ENCODE data around the gene ANKS4B. TPM values are rescaled to one million over a fixed set of nuclear protein-coding genes. Genes with fewer than 3 reads are reported as not detected.
"Not testable (repeated sequence)": the region's sequence is repeated elsewhere in the genome, so short reads cannot be mapped to it uniquely, and the experiment has no call there.

Gene ANKS4B
- total RNA-seq, 4 donors from 2014 or later, result 0.20 TPM; not detected in 3

DNA sequence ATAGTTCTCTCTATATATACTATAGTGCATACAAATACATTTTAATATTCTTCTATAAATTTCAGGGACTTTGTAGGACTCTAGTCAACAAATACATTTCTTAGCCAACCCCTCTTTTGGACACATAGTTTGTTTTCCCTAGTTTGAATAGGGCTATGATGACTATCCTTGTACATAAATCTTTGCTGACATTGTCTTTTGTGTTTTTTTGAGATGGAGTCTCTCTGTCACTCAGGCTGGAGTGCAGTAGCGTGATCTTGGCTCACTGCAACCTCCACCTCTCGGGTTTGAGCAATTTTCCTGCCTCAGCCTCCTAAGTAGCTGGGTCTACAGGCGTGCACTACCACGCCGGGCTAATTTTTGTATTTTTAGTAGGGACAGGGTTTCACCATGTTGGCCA is 3.3 kb downstream of the ANKS4B start:
- TF ChIP-seq, protein P1, sequence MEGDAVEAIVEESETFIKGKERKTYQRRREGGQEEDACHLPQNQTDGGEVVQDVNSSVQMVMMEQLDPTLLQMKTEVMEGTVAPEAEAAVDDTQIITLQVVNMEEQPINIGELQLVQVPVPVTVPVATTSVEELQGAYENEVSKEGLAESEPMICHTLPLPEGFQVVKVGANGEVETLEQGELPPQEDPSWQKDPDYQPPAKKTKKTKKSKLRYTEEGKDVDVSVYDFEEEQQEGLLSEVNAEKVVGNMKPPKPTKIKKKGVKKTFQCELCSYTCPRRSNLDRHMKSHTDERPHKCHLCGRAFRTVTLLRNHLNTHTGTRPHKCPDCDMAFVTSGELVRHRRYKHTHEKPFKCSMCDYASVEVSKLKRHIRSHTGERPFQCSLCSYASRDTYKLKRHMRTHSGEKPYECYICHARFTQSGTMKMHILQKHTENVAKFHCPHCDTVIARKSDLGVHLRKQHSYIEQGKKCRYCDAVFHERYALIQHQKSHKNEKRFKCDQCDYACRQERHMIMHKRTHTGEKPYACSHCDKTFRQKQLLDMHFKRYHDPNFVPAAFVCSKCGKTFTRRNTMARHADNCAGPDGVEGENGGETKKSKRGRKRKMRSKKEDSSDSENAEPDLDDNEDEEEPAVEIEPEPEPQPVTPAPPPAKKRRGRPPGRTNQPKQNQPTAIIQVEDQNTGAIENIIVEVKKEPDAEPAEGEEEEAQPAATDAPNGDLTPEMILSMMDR (IDR thresholded peaks at IDR 0.05), result no peak
- no peak for TF ChIP-seq POLR2A (IDR thresholded peaks at IDR 0.05)
- no peak for TF ChIP-seq EP300 (IDR thresholded peaks at IDR 0.05)
- no peaks in the 10 kb centered on the region for H3K9me3 ChIP-seq
- no peak for DNase-seq (ENCODE audit: low spot score in 2 of 2)
- no peak overlapping the region for H3K27ac ChIP-seq
- H3K36me3 ChIP-seq, result no peaks in the 10 kb centered on the region
- H3K27me3 ChIP-seq, result no peaks in the 10 kb centered on the region
- H3K4me3 ChIP-seq, result no peak overlapping the region
- H3K4me1 ChIP-seq, result no peaks in the 10 kb centered on the region
- WGBS, 2 donors, result 79 to 82% methylated on average over 5 of the region's 5 CpGs

GRCh38 chr16:21239646-21240045 is 6.1 kb downstream of the ANKS4B start:
- no peak overlapping the region for H3K4me3 ChIP-seq
- WGBS, 2 donors, result 85 to 87% methylated on average over 4 of the region's 4 CpGs
- H3K9me3 ChIP-seq, result no peaks in the 10 kb centered on the region
- TF ChIP-seq EP300 (IDR thresholded peaks at IDR 0.05) (no peak), POLR2A (IDR thresholded peaks at IDR 0.05) (no peak)
- TF ChIP-seq, protein P1 (IDR thresholded peaks at IDR 0.05), result no peak
- no peaks in the 10 kb centered on the region for H3K36me3 ChIP-seq
- peaks cover 0 to under 1% (median 0%) of the 10 kb centered on the region in 4 donors for H3K4me1 ChIP-seq
- no peaks in the 10 kb centered on the region for H3K27me3 ChIP-seq
- no peak overlapping the region for H3K27ac ChIP-seq
- no peak for DNase-seq (ENCODE audit: low spot score in 2 of 2)

DNA sequence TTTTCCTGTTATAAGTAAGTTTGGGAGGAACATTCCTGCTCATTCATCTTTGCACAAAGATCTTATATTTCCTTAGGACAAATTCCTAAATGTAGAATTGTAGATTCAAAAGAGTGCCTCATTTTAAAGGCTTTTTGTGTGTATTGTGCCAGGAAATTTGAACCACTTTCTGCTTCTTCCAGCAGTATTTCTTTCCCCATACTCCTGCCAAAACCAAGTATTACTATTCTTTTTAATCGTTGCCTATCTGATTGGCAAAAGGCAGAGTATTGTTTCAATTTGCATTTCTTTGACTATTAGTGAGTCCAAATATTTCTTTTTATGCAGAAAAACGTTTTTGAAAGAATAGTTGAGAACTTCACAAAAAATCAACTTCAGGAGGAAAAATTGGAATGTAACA is 9.3 kb downstream of the ANKS4B start:
- no peak overlapping the region for H3K27ac ChIP-seq
- 20 to 21% methylated on average over 2 of the region's 2 CpGs for WGBS, 2 donors
- H3K36me3 ChIP-seq, result no peaks in the 10 kb centered on the region
- H3K4me3 ChIP-seq, result no peak overlapping the region
- TF ChIP-seq, protein P1 (IDR thresholded peaks at IDR 0.05), result no peak
- TF ChIP-seq EP300 (IDR thresholded peaks at IDR 0.05) (no peak), POLR2A (IDR thresholded peaks at IDR 0.05) (no peak)
- DNase-seq (ENCODE audit: low spot score in 2 of 2), result no peak
- H3K9me3 ChIP-seq, result no peaks in the 10 kb centered on the region
- peaks cover 0 to 5% (median 0%) of the 10 kb centered on the region in 4 donors for H3K4me1 ChIP-seq
- H3K27me3 ChIP-seq, result no peaks in the 10 kb centered on the region

GRCh38 chr16:21244518-21245215 is 11.2 kb downstream of the ANKS4B start:
- no peaks in the 10 kb centered on the region for H3K9me3 ChIP-seq
- 43 to 45% methylated on average over 7 of the region's 7 CpGs for WGBS, 2 donors
- H3K27me3 ChIP-seq, result no peaks in the 10 kb centered on the region
- no peak overlapping the region for H3K4me3 ChIP-seq
- no peak overlapping the region for H3K27ac ChIP-seq
- no peak for DNase-seq (ENCODE audit: low spot score in 2 of 2)
- H3K4me1 ChIP-seq, result peaks cover 0 to 5% (median 0%) of the 10 kb centered on the region in 4 donors
- TF ChIP-seq, protein P1 (IDR thresholded peaks at IDR 0.05), result no peak
- TF ChIP-seq POLR2A (IDR thresholded peaks at IDR 0.05) (no peak), EP300 (IDR thresholded peaks at IDR 0.05) (no peak)
- H3K36me3 ChIP-seq, result no peaks in the 10 kb centered on the region

DNA sequence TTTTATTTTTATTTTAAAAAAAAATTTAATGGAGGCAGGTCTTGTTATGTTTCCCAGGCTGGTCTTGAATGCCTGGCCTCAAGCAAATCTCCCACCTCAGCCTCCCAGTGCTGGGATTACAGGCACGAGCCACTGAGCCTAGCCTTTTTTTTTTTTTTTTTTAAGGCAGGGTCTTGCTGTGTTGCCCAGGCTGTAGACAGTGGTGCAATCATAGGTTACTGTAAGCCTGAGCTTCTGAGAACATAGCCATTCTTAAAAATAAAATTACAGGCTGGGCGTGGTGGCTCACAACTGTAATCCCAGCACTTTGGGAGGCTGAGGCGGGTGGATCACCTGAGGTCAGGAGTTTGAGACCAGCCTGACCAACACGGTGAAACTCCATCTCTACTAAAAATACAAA is 14.7 kb downstream of the ANKS4B start:
- not testable (repeated sequence) for H3K4me3 ChIP-seq; H3K4me1 ChIP-seq; H3K27ac ChIP-seq; DNase-seq (ENCODE audit: low spot score in 2 of 2); H3K36me3 ChIP-seq; H3K27me3 ChIP-seq; H3K9me3 ChIP-seq
- WGBS, 2 donors, result 84 to 94% methylated on average over 4 of the region's 4 CpGs
